ENCODE data around the gene LYZL1. TPM values are rescaled to one million over a fixed set of nuclear protein-coding genes. Genes with fewer than 3 reads are reported as not detected.

The LYZL1 gene
- total RNA-seq, 1 experiment from 2014 or later: not detected

DNA sequence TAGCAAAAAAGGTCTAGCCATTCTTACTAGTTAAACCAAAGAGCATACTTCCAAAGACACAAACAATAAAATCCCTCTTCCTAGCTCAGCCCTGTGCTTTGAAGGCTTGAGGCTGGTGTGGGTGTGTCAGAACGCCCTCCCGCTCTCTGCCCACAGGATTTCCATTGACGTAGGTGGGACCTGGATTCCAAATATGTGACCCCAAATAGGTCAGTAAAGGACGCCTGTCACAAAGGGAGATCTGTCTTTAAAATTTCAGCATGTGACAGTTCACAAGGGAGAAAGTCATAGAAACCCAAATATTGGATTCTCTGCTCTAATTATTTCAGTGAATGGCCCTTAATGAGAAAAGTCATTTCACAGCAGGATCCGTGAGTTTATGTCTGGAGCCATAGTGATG, 39.9 kb upstream of the LYZL1 start (continued):
- TF ChIP-seq, protein P1, sequence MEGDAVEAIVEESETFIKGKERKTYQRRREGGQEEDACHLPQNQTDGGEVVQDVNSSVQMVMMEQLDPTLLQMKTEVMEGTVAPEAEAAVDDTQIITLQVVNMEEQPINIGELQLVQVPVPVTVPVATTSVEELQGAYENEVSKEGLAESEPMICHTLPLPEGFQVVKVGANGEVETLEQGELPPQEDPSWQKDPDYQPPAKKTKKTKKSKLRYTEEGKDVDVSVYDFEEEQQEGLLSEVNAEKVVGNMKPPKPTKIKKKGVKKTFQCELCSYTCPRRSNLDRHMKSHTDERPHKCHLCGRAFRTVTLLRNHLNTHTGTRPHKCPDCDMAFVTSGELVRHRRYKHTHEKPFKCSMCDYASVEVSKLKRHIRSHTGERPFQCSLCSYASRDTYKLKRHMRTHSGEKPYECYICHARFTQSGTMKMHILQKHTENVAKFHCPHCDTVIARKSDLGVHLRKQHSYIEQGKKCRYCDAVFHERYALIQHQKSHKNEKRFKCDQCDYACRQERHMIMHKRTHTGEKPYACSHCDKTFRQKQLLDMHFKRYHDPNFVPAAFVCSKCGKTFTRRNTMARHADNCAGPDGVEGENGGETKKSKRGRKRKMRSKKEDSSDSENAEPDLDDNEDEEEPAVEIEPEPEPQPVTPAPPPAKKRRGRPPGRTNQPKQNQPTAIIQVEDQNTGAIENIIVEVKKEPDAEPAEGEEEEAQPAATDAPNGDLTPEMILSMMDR (IDR thresholded peaks at IDR 0.05 in 2 of 3, conservative IDR thresholded peaks at IDR 0.05 in 1 of 3; ENCODE audit: borderline replicate concordance in 1 of 3, insufficient read depth in 1 of 3, low read depth in 2 of 3, low read length in 2 of 3): no peak
- TF ChIP-seq SP1 (IDR thresholded peaks at IDR 0.05; ENCODE audit: low read depth): no peak
- TF ChIP-seq POLR2AphosphoS5 (IDR thresholded peaks at IDR 0.05; ENCODE audit: low read depth, low read length): no peak
- TF ChIP-seq EZH2 (IDR thresholded peaks at IDR 0.05): no peak
- TF ChIP-seq CBX3 (IDR thresholded peaks at IDR 0.05; ENCODE audit: low read depth): no peak

DNA sequence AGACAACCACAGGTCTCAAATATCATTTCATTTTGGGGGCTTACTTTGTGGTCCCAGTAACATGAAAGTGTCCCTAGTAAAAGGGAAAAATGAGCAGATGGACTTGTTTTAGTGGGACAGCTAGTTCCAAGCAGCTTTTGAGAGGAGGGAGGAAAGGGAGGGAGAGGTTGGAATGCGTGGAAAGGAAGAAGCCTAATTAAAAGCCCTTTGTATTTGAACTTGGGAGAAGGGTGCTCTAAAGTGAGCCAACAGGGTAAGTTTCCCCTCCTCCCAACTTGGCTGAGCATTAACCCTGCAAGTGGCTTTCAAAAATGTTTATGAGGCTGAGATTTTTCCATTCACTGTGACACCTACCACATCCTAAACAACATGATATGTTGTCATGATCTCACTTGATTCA, 38.8 kb upstream of the LYZL1 start:
- RAD21 ChIA-PET (ENCODE audit: low non-redundant PET in 1 of 2, low total read pairs in 2 of 2, uncharacterized antibody in 2 of 2, unreplicated experiment in 2 of 2): no interaction called here
- H3K4me3 ChIP-seq (replicated peaks in 1 of 2; ENCODE audit: low read depth in 1 of 2, low read length in 2 of 2): no peak overlapping the region
- intact Hi-C loops (cut with micrococcal nuclease): no loop called here

More for the DNA sequence above, 38.8 kb upstream of the LYZL1 start:
- Histone ChIP-seq H3K27ac (ENCODE audit: low read depth, low read length) (no peak overlapping the region), H3K9me3 (ENCODE audit: control insufficient read depth in 1 of 2, insufficient read depth in 1 of 2, low read depth in 1 of 2, low read length in 2 of 2) (no peaks in the 10 kb centered on the region), H3K9me2 (ENCODE audit: insufficient read depth) (no peaks in the 10 kb centered on the region), H3K9ac (ENCODE audit: low read length) (no peak overlapping the region), H3K4me2 (ENCODE audit: low read length) (no peak overlapping the region), H2AFZ (ENCODE audit: low read depth, low read length, poor library complexity, severe bottlenecking) (no peak overlapping the region), H3K36me3 (ENCODE audit: control insufficient read depth in 1 of 2, insufficient read depth in 2 of 2, low read length in 2 of 2) (no peaks in the 10 kb centered on the region), H3K27me3 (ENCODE audit: insufficient read depth, low read length) (peaks cover 38% of the 10 kb centered on the region), H3K4me1 (ENCODE audit: control insufficient read depth in 1 of 2, insufficient read depth in 2 of 2, low read length in 2 of 2) (no peaks in the 10 kb centered on the region), H3K79me2 (ENCODE audit: insufficient read depth, low read length) (no peaks in the 10 kb centered on the region), H4K20me1 (ENCODE audit: insufficient read depth) (no peaks in the 10 kb centered on the region)
- ATAC-seq (no peak), DNase-seq (ENCODE audit: low read depth, low spot score) (no peak)
- no peak for TF ChIP-seq JUND (IDR thresholded peaks at IDR 0.05)
- TF ChIP-seq POLR2A (IDR thresholded peaks at IDR 0.05; ENCODE audit: borderline replicate concordance, extremely low read depth, insufficient read depth, insufficient read length): no peak
- TF ChIP-seq EZH2phosphoT487 (IDR thresholded peaks at IDR 0.05; ENCODE audit: borderline replicate concordance): no peak
- TF ChIP-seq SP1 (IDR thresholded peaks at IDR 0.05; ENCODE audit: low read depth): no peak
- TF ChIP-seq, protein P2, sequence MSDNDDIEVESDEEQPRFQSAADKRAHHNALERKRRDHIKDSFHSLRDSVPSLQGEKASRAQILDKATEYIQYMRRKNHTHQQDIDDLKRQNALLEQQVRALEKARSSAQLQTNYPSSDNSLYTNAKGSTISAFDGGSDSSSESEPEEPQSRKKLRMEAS (IDR thresholded peaks at IDR 0.05): no peak
- TF ChIP-seq, protein P3, sequence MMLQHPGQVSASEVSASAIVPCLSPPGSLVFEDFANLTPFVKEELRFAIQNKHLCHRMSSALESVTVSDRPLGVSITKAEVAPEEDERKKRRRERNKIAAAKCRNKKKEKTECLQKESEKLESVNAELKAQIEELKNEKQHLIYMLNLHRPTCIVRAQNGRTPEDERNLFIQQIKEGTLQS (IDR thresholded peaks at IDR 0.05): no peak
- POLR2A ChIA-PET: no interaction called here
- no TSS peak for BruUV-seq (replicated peaks)
- CTCF ChIA-PET: no interaction called here
